Measurements from ENCODE around the gene RAPGEF1. TPM values are rescaled to one million over a fixed set of nuclear protein-coding genes. Genes with fewer than 3 reads are reported as not detected.

Gene RAPGEF1
- total RNA-seq, 2 donors from 2014 or later = 28.6 to 63.8 TPM

GRCh38 chr9:131722255-131722654 is 17.6 kb downstream of the RAPGEF1 start:
- intact Hi-C loops (cut with DNase I) = no loop called here
- Histone ChIP-seq H3K4me3 (no peak overlapping the region), H3K4me1 (replicated peaks) (no peaks in the 10 kb centered on the region), H3K36me3 (no peaks in the 10 kb centered on the region), H3K27ac (no peak overlapping the region), H3K9me3 (no peaks in the 10 kb centered on the region), H3K27me3 (replicated peaks; ENCODE audit: insufficient read depth) (no peaks in the 10 kb centered on the region)
- 66% methylated on average over 8 of the region's 8 CpGs for WGBS
- TF ChIP-seq POLR2AphosphoS5 (IDR thresholded peaks at IDR 0.05) = no peak
- TF ChIP-seq, protein P1, sequence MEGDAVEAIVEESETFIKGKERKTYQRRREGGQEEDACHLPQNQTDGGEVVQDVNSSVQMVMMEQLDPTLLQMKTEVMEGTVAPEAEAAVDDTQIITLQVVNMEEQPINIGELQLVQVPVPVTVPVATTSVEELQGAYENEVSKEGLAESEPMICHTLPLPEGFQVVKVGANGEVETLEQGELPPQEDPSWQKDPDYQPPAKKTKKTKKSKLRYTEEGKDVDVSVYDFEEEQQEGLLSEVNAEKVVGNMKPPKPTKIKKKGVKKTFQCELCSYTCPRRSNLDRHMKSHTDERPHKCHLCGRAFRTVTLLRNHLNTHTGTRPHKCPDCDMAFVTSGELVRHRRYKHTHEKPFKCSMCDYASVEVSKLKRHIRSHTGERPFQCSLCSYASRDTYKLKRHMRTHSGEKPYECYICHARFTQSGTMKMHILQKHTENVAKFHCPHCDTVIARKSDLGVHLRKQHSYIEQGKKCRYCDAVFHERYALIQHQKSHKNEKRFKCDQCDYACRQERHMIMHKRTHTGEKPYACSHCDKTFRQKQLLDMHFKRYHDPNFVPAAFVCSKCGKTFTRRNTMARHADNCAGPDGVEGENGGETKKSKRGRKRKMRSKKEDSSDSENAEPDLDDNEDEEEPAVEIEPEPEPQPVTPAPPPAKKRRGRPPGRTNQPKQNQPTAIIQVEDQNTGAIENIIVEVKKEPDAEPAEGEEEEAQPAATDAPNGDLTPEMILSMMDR (IDR thresholded peaks at IDR 0.05) = no peak
- TF ChIP-seq POLR2A (IDR thresholded peaks at IDR 0.05) = no peak
- DNase-seq (ENCODE audit: low spot score) = no peak

GRCh38 chr9:131721076-131721475 is 18.8 kb downstream of the RAPGEF1 start:
- Histone ChIP-seq H3K27ac (no peak overlapping the region), H3K9me3 (no peaks in the 10 kb centered on the region), H3K4me1 (replicated peaks) (no peaks in the 10 kb centered on the region), H3K4me3 (no peak overlapping the region), H3K27me3 (replicated peaks; ENCODE audit: insufficient read depth) (no peaks in the 10 kb centered on the region), H3K36me3 (no peaks in the 10 kb centered on the region)
- TF ChIP-seq, protein P1 (IDR thresholded peaks at IDR 0.05) = no peak
- TF ChIP-seq POLR2A (IDR thresholded peaks at IDR 0.05) = no peak
- no peak for TF ChIP-seq POLR2AphosphoS5 (IDR thresholded peaks at IDR 0.05)
- WGBS = 92% methylated on average over 13 of the region's 13 CpGs
- intact Hi-C loops (cut with DNase I) = no loop called here
- DNase-seq (ENCODE audit: low spot score) = no peak

DNA sequence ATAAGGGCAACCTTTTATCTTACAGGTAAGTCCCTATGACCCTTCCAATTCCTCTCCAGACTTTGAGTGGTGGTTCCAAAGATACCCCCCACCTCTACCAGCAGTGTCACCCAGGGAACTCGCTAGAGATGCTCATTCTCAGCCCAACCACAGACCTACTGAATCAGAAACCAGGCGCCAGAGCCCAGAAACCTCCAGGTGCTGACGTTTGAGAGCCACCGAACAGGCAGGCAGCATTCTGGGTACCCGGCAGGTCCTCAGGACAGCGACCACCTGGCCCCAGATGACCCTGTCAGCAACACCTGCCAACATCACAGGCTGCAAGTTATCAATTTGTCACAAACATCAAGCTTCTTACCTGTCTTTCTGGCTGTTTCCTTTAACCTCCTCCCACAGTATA is 19.5 kb downstream of the RAPGEF1 start:
- H3K4me1 ChIP-seq (replicated peaks) = no peaks in the 10 kb centered on the region

DNA sequence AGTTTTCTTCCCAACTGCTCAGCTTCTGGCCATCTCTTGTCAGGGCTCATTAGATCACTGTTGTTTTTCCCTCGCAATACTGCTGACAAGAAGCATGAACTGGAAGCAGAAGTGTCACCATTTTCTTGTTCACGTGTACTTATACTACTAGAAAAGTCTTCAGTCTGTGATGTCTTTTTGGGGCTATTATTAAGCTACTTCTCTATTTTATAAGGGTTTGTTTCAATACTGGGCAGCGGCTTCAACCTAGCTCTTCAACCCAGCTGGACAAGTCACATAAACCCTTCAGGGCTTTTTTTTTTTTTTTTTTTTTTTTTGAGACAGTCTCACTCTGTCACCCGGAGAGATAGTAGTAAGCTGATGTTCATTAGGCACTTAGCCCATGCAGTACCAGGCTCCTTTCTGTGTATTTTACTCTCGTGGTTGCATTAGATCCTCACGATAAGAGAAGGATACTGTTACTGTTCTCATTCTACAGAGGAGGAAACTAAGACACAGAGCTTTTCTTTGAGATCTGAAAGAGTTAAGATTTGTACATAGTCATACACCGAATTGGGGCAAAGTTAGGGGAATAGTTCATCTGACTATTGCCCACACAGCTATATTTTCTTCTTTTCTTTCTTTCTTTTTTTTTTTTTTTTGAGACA is 20.5 kb downstream of the RAPGEF1 start:
- Histone ChIP-seq H3K9me3 (no peaks in the 10 kb centered on the region), H3K27me3 (replicated peaks; ENCODE audit: insufficient read depth) (no peaks in the 10 kb centered on the region), H3K4me3 (no peak overlapping the region), H3K4me1 (replicated peaks) (no peaks in the 10 kb centered on the region), H3K27ac (no peak overlapping the region), H3K36me3 (no peaks in the 10 kb centered on the region)
- DNase-seq (ENCODE audit: low spot score) = no peak
- intact Hi-C loops (cut with DNase I) = no loop called here
- WGBS = 36% methylated on average over 7 of the region's 7 CpGs
- TF ChIP-seq POLR2A (IDR thresholded peaks at IDR 0.05) = no peak
- TF ChIP-seq POLR2AphosphoS5 (IDR thresholded peaks at IDR 0.05) = no peak

More for the DNA sequence above, 19.5 kb downstream of the RAPGEF1 start:
- Histone ChIP-seq H3K4me3 (no peak overlapping the region), H3K27ac (no peak overlapping the region), H3K9me3 (no peaks in the 10 kb centered on the region), H3K36me3 (no peaks in the 10 kb centered on the region), H3K27me3 (replicated peaks; ENCODE audit: insufficient read depth) (no peaks in the 10 kb centered on the region)
- intact Hi-C loops (cut with DNase I) = no loop called here
- WGBS = 95% methylated on average over 6 of the region's 6 CpGs
- TF ChIP-seq, protein P1 (IDR thresholded peaks at IDR 0.05) = no peak
- no peak for TF ChIP-seq POLR2A (IDR thresholded peaks at IDR 0.05)
- TF ChIP-seq POLR2AphosphoS5 (IDR thresholded peaks at IDR 0.05) = no peak
- no peak for DNase-seq (ENCODE audit: low spot score)

DNA sequence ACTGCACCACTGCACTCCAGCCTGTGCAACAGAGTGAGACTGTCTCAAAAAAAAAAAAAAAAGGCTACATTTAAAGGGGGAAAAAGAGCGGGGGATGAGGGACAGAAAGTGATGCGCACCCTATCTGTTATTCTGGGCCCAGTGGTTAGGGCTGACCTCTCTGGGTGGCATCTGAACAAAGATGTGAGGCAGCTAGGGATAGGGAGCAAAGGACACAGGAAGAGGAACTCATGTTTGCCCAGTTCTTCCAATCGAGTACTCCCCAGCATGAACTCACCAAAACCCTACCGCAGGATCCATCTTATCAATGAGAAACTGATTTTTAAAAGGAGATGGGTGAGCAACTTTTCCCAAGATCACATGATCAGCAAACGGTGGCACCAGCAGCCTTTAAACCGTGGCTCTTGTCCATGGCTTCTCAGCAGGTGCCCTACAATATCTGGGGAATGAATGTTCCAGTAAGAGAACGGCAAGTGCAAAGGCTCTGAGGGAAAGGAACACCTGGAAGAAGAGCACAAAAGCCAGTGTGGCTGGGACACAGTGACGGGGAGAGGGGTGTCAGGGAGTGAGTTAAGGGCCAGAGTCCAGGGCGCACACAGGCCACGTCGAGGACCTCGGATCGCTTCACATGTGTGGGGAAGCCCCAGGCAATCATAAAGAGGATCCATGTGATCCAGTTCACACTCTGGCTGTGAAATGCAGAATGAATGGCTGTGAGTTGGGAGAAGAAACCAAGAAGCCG is 22.0 kb downstream of the RAPGEF1 start:
- Histone ChIP-seq H3K27ac (no peak overlapping the region), H3K4me3 (no peak overlapping the region), H3K9me3 (no peaks in the 10 kb centered on the region), H3K27me3 (replicated peaks; ENCODE audit: insufficient read depth) (no peaks in the 10 kb centered on the region), H3K4me1 (replicated peaks) (no peaks in the 10 kb centered on the region), H3K36me3 (no peaks in the 10 kb centered on the region)
- no peak for DNase-seq (ENCODE audit: low spot score)
- TF ChIP-seq POLR2AphosphoS5 (IDR thresholded peaks at IDR 0.05) = no peak
- TF ChIP-seq POLR2A (IDR thresholded peaks at IDR 0.05) = no peak
- TF ChIP-seq, protein P1 (IDR thresholded peaks at IDR 0.05) = no peak
- intact Hi-C loops (cut with DNase I) = no loop called here
- WGBS = 90% methylated on average over 14 of the region's 14 CpGs
